Glomerular visceral epithelial cell (primary cell): ENCODE data around the gene LUZP1.

Source experiments
- DNase-seq: peaks from one replicate; pipeline ENCODE4 v3.0.0-alpha.2; 2016; ENCODE audit errors: extremely low spot score

Gene LUZP1

GRCh38 chr1:23188936-23189452, 20.3 kb upstream of the LUZP1 start:
- DNase-seq: peak; percentile 93

DNA sequence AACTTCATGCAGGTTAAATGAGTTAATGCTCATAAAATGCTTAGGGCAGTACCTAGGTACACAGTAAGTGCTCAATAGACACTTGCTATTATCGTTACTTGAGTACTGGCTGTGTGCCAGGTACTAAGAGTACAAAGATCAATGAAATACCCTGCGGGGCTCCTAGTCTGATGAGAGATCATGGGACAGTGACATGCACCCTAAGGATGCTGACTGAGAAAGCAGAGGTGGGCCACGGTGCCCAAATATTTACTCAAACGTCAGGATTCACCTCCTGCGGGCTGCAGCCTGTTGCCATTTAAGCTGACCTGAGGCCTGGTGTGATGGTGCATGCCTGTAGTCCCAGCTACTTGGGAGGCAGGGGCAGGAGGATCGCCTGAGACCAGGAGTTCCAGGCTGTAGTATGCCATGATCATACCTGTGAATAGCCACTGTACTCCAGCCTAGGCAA, 19.8 kb upstream of the LUZP1 start:
- no peak for DNase-seq

DNA sequence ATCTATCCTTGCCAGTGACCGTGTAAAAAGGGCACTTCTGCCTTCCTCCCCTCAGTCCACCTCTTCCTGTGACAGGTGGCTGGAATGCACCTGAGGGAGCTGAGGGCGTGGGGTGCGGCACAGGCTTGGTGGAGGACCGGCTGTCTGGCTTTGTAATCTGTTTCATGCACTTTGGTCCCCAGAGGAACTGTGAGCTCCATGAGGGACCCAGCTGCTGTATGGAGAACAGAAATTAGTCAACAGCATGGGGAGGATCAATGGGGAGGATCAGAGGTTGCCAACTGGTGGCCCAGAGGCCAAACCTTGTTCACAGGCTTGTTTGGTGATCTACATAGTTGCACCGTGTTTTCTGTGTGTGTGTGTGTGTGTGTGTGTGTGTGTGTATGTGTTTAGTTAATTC, 19.0 kb upstream of the LUZP1 start:
- DNase-seq: no peak

- no peak for DNase-seq
Observed at GRCh38 chr1:23185381-23185780, 16.7 kb upstream of the LUZP1 start.

DNA sequence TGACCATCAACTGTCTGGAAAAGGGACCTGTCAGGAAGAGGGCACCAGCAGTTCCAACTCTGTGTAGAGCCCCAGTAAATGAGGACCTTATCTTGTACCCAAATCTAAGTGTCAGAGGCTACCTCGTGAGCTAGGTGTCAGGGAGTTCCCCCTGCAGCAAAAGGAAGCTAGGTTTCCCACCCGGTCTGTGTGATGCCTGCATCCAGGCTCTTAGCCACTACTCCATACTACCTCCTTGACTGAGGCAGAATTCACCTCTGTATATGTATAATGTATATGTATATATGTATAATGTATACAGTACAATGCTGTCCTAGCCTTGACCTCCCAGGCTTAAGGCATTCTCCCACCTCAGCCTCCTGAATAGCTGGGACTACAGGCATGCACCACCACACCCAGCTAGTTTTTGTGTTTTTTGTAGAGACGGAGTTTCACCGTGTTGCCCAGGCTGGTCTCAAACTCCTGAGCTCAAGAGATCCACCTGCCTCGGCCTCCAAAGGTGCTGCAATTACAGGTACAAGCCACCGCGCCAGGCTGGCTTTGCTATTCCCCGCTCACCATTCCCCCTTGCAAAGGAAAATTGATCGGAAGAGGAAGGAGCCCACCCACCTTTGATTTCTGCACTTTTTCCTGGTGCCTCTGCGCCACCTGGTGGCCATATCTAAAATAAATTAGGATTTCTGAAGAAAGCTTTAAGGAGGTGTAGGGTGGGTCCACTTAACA, 15.7 kb upstream of the LUZP1 start:
- peak; percentile 68 for DNase-seq

DNA sequence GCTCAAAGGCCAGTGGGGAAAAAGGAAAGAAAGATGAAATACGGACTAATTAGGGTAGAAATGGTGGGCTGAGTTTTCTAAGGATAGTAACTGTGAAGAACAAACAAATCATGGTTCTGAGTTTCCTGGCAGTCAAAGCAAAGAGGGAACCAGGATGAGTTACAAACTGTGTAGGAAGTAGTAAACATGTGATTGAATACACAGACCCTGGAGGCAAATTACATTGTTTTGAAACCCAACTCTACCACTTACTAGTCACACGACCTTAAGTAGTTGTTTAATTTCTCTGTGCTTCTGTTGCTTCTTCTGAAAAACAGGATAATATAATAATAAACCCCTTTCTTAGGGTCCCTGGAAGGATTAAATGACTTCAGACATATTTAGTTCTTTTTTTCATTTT, 11.2 kb upstream of the LUZP1 start:
- no peak for DNase-seq

DNA sequence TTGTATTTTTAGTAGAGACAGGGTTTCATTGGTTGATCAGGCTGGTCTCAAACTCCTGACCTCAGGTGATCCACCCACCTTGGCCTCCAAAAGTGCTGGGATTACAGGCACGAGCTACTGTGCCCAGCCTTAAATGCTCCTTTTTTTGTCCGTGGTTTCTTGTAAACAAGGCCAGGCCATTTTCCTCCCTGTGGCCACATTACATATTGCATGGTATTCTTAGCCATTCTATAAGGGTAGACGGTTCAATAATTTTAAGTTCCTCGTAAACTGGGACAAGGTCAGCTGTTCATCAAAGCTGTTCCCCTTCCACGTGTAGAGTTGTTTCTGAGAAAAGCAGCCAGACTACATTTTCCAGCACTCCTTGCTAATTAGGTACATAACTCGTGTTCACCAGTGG, 10.3 kb upstream of the LUZP1 start:
- no peak for DNase-seq

DNA sequence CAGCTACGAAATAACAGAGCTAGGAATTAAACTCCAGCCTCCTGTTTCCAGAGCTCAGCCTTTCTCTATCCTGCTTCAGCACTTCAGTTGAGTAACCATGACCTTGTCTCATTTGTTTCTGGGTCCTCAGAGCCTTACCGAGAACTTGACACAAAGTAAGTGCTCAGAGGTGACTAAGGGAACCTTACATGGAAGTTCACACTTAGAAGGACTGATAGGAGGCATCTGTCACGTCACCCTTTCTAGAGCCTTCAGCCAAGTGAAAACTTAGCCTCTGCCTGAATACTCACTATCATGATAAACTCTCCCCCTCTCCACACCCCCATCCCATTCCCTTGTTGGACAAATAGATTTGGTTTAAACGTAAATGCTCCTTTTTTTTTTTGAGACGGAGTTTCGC, 9.8 kb upstream of the LUZP1 start:
- no peak for DNase-seq

DNA sequence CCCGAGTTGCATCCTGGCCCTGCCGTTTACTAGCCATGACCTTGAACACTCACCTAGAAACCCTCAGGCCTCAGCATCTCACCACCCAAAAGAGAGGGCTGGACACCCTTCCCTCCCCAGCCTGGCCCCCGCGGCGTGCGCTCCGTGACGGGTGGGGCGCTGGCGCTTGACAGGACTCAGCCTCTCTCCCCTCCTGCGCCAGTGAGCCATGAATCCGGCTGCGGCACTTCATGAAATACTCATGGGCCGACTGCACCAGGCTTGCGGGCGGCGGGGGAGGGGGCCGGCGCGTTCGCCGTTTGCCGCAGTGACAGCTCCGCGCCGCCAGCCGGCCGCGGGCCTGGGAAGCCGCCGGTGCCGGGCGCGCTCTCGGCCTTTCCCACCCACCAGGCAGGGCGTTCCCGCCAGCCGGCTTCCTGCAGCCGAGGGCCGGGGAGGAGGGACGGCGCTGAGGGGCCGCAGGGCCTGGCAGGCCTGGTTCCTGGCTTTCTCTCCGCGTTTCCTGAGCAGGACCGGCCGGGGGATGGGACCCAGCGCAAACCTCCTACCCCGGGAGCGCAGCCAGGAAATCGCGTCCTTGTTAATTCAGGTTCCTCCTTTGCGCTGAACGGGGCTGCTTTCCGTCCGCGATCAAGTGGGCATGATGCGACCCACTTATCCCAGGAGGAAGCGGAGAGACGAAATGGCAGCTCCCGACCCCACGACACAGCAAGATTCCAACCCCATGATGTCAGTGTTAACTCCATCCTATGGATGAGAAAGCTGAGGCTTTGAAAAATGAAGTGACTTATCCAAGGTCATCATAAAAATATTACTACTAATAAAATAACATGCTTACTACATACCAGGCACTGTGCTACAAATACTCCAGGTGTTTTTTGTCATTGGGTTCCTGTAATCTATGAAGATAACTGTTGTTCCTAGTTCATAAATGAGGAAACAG, 9.1 kb upstream of the LUZP1 start:
- peak; percentile 91 for DNase-seq

GRCh38 chr1:23177031-23177430, 8.4 kb upstream of the LUZP1 start:
- DNase-seq: no peak

GRCh38 chr1:23174426-23175110, 5.9 kb upstream of the LUZP1 start:
- no peak for DNase-seq

- no peak for DNase-seq
Observed at GRCh38 chr1:23171181-23171755, 2.6 kb upstream of the LUZP1 start.

- DNase-seq: no peak
Observed at GRCh38 chr1:23169727-23170335, 1.2 kb upstream of the LUZP1 start.

DNA sequence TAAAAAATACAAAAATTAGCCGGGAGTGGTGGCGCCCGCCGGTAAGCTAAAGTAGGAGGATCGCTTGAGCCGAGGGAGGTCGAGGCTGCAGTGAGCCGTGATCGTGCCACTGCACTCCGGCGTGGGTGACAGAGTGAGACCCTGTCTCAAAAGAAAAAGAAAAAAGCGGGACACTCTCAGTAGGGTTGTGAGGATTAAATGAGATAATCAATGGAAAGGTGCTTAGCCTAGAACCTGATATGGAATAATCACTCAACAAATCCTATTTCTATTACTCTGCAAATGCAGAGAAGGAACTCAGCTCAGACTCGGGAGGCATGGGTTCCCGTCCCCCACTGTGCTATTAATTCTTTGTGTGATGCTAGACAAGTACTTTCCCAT, 529 bp upstream of the LUZP1 start:
- DNase-seq: no peak

- DNase-seq: no peak
Observed at GRCh38 chr1:23168079-23168444, 594 bp downstream of the LUZP1 start.

GRCh38 chr1:23167353-23168078, 1.1 kb downstream of the LUZP1 start:
- peak; percentile 62 for DNase-seq

- no peak for DNase-seq
Observed at GRCh38 chr1:23166854-23167253, 1.8 kb downstream of the LUZP1 start.

DNA sequence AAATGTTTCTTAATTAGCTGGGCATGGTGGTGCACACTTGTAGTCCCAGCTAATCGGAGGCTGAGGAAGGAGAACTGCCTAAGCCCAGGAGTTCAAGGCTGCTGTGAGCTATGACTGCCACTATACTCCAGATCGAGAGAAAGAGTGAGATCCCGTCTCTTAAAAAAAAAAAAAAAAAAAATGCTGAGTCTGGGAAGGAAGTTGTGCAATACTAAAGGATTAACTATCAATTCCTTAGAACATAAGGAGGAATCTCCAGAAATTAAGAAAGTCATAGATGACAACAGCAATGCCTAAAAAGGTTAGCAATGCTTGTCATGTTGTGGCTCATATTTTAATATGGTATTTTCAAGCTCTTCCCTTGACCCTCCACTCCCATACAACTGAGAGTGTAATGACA, 5.3 kb downstream of the LUZP1 start:
- no peak for DNase-seq

- no peak for DNase-seq
Observed at GRCh38 chr1:23159963-23160877, 8.4 kb downstream of the LUZP1 start.

GRCh38 chr1:23156940-23157339, 11.7 kb downstream of the LUZP1 start:
- DNase-seq: no peak
